LNCAP (cell line): ENCODE data around the gene PTPRF.

ENCODE experiments used
- TF ChIP-seq, protein P1 (sequence below): fragments of 450-650 bp; IDR thresholded peaks from 2 replicates; pipeline ENCODE4 v1.5.1; 2017; ENCODE audit warnings: mild to moderate bottlenecking

PTPRF gene

DNA sequence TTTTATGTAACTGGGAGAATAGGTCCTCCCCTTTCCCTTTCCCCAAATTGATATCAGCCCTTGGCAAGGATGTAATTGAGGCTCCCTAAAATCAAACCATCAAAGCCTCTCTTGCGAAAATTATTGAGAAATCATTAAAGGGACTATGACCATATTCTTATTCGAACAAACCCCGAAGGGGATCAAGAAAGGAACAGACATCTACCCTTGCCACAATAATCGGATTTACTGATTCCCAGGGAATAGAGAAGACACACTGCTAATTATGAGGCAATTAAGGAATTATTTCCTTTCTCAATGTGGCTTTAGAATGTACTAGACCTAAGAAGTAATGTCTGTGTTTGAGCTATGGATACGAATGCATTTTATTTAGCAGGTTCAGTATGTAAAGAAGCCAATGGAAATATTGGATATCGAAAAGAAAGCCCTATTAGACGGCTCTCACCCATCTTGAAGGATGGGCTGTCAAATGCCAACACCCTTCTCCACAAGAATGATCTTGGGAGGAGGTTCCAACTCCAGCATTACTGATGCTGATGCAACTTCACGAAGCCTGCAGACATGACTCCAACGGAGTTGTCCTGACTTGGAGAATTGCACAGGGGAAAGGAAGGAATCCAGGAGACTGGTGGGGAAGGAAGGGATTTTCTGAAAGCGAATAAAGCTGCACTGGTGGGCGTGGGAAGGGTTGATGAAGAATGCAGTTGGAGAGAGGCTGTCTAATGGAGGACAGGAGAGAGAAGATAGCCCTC lies 11.6 kb upstream of the PTPRF start:
- TF ChIP-seq, protein P1, sequence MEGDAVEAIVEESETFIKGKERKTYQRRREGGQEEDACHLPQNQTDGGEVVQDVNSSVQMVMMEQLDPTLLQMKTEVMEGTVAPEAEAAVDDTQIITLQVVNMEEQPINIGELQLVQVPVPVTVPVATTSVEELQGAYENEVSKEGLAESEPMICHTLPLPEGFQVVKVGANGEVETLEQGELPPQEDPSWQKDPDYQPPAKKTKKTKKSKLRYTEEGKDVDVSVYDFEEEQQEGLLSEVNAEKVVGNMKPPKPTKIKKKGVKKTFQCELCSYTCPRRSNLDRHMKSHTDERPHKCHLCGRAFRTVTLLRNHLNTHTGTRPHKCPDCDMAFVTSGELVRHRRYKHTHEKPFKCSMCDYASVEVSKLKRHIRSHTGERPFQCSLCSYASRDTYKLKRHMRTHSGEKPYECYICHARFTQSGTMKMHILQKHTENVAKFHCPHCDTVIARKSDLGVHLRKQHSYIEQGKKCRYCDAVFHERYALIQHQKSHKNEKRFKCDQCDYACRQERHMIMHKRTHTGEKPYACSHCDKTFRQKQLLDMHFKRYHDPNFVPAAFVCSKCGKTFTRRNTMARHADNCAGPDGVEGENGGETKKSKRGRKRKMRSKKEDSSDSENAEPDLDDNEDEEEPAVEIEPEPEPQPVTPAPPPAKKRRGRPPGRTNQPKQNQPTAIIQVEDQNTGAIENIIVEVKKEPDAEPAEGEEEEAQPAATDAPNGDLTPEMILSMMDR: no peak

DNA sequence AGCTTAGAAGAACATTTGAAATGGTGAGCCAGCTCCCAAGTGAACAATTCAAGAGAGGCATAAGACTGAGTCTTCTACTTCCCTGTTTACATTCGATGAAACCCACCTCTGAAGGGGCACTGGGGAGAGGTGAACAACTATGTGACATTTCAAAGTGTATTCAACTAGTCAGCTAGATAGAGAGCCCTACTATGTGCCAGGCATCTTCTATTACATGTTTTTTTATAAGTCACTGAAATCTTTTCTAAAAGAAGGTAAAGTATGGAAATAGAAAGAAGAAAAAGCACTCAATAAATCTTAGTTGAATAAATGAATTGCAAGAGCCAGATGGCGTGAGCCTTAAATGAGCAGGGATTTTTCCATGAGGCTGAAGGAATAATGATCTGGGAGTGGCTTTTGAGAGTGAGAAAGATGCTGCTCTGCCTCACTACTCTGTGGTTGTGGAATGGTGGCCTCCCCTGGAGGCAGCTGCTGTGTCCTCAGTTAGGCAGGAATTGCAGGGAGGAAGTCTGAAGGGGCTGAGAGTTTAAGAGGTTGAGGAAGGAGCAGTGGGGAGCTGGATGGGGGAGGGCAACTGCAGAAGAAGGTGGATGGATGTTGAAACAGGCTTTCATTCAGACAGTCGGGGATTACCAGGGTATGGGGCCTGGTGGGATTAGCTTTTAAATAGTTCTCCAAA lies 10.4 kb upstream of the PTPRF start:
- TF ChIP-seq, protein P1: no peak

GRCh38 chr1:43521078-43521477 lies 9.6 kb upstream of the PTPRF start:
- TF ChIP-seq, protein P1: no peak

DNA sequence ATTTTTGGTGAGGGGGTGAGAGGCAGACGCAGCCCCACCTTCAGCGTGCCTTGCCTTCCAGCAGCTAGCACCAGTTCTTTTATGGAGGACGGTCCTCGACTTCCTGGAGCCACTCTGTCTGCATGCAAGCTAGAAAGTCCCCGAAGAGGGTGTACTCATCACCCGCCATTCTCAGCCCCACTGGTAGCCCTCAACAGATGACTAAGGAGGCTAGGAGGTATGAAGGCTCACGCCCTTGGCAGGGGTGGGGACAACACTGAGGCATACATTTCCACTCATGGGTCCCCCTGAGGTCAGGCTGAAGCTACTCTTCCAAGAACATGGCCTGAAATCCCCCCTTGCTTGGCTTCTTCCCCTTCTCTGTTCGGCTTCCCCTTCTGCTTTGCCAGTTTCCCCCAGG lies 8.9 kb upstream of the PTPRF start:
- TF ChIP-seq, protein P1: no peak

- TF ChIP-seq, protein P1: no peak
Observed at GRCh38 chr1:43522431-43522775, 8.3 kb upstream of the PTPRF start.

DNA sequence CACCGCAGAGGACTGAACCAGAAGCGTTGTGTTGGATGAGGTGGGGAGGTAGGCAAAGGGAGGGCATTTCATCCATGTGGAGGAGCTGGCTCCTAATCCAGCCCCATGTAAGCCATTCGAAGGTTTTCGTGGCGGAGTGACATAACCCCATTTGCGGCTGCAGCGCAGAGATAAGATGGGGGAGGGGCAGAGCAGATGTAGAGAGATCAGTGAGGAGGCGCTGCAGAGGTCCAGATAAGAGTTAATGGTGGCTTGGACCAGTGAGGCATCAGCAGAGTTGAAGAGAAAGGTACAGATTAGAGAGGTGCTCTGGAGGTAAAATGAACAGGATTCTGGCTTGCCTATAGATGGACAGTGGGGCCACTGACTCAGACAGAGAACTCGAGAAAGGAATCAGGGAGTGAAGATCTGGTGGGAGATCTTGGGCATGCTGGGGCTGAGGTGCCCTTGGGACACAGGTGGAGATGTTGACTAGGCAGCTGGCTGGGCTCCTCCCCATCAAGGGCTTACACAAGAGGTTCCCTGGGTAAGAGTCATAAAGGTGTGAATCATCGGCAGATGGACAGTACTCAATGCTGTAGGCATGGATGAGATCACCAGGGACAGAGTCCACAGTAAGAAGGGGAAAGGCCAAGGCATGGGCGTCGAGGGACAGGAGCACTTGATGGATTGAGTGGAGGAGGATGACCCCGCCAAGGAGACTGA lies 7.8 kb upstream of the PTPRF start:
- TF ChIP-seq, protein P1: no peak

GRCh38 chr1:43524804-43525203 lies 5.9 kb upstream of the PTPRF start:
- TF ChIP-seq, protein P1: no peak
